HG03025 (cell line): ENCODE results near the gene TNF.
"Not testable (repeated sequence)": the region's sequence is repeated elsewhere in the genome, so short reads cannot be mapped to it uniquely, and the experiment has no call there.

Experiments used
- ATAC-seq: cut with Tn5 transposase; IDR thresholded peaks from one replicate; pipeline ENCODE4 v1.9.1; 2021; ENCODE audit warnings: mild to moderate bottlenecking, moderate library complexity; ENCODE audit not compliant: unreplicated experiment, low FRiP score

The TNF gene

GRCh38 chr6:31586599-31587281 is 11.4 kb downstream of the TNF start:
- ATAC-seq = no peak

- no peak for ATAC-seq
These were observed 12.7 kb downstream of the TNF start for GRCh38 chr6:31587791-31588777.

GRCh38 chr6:31588871-31589650 is 13.7 kb downstream of the TNF start:
- ATAC-seq = no peak

- not testable (repeated sequence) for ATAC-seq
These were observed 15.3 kb downstream of the TNF start for GRCh38 chr6:31590691-31591090.

- no peak for ATAC-seq
These were observed 17.0 kb downstream of the TNF start for GRCh38 chr6:31592396-31592771.

GRCh38 chr6:31597006-31597405 is 21.6 kb downstream of the TNF start:
- ATAC-seq = no peak

- ATAC-seq = no peak
These were observed 32.0 kb downstream of the TNF start for GRCh38 chr6:31607317-31607716.

GRCh38 chr6:31609519-31610406 is 34.4 kb downstream of the TNF start:
- ATAC-seq = no peak

GRCh38 chr6:31610968-31611367 is 35.6 kb downstream of the TNF start:
- ATAC-seq = no peak

- ATAC-seq = no peak
These were observed 38.8 kb downstream of the TNF start for GRCh38 chr6:31614075-31614619.

- ATAC-seq = no peak
These were observed 39.6 kb downstream of the TNF start, which contains the start of gene AIF1 for GRCh38 chr6:31614684-31615578. AIF1 (plus strand) TSS chr6:31615234; CDS start chr6:31615330, 96 bp downstream.

- no peak for ATAC-seq
These were observed 40.4 kb downstream of the TNF start for GRCh38 chr6:31615748-31616147.

GRCh38 chr6:31617010-31617409 is 41.6 kb downstream of the TNF start:
- ATAC-seq = no peak

- peak; percentile 85 for ATAC-seq
These were observed 44.6 kb downstream of the TNF start for GRCh38 chr6:31619805-31620585.

- peak; percentile 46 for ATAC-seq
These were observed 45.4 kb downstream of the TNF start, which contains the start of gene PRRC2A for GRCh38 chr6:31620586-31621319. PRRC2A (plus strand) TSS chr6:31620715; CDS start chr6:31622790, 2,075 bp downstream.

GRCh38 chr6:31621320-31621939 is 46.1 kb downstream of the TNF start:
- no peak for ATAC-seq
